HG03064 (cell line): ENCODE results near the gene BAIAP2.

Source experiments
- ATAC-seq: cut with Tn5 transposase; IDR thresholded peaks from one replicate; pipeline ENCODE4 v1.9.1; 2021; ENCODE audit warnings: low read depth; ENCODE audit not compliant: unreplicated experiment

The BAIAP2 gene

GRCh38 chr17:81034779-81035520 lies at the start of gene BAIAP2:
Gene BAIAP2, plus strand, starts transcription at chr17:81035151. Its CDS starts 104 bp downstream, at chr17:81035255.
- ATAC-seq: no peak

GRCh38 chr17:80986046-80986445 lies 48.9 kb upstream of the BAIAP2 start:
- ATAC-seq: no peak

- ATAC-seq: no peak
These were observed 48.0 kb upstream of the BAIAP2 start for GRCh38 chr17:80986816-80987475.

GRCh38 chr17:80987941-80988461 lies 47.0 kb upstream of the BAIAP2 start:
- ATAC-seq: no peak

GRCh38 chr17:80989586-80989913 lies 45.4 kb upstream of the BAIAP2 start:
- ATAC-seq: no peak

- ATAC-seq: no peak
These were observed 43.9 kb upstream of the BAIAP2 start for GRCh38 chr17:80990921-80991644.

GRCh38 chr17:80991645-80992076 lies 43.3 kb upstream of the BAIAP2 start, which contains the start of gene CHMP6:
Gene CHMP6, plus strand, starts transcription at chr17:80991841. Its CDS starts 78 bp downstream, at chr17:80991919.
- ATAC-seq: no peak

- ATAC-seq: no peak
These were observed 42.6 kb upstream of the BAIAP2 start for GRCh38 chr17:80992077-80992947.

GRCh38 chr17:80992948-80993624 lies 41.9 kb upstream of the BAIAP2 start:
- no peak for ATAC-seq

- no peak for ATAC-seq
These were observed 39.8 kb upstream of the BAIAP2 start for GRCh38 chr17:80995131-80995530.

GRCh38 chr17:80996422-80997305 lies 38.3 kb upstream of the BAIAP2 start:
- ATAC-seq: no peak

- ATAC-seq: no peak
These were observed 37.4 kb upstream of the BAIAP2 start for GRCh38 chr17:80997424-80998117.

- no peak for ATAC-seq
These were observed 36.7 kb upstream of the BAIAP2 start for GRCh38 chr17:80998118-80998747.

- no peak for ATAC-seq
These were observed 36.0 kb upstream of the BAIAP2 start for GRCh38 chr17:80998748-80999535.

GRCh38 chr17:80999536-81000333 lies 35.2 kb upstream of the BAIAP2 start:
- ATAC-seq: no peak

- no peak for ATAC-seq
These were observed 34.7 kb upstream of the BAIAP2 start for GRCh38 chr17:81000334-81000630.
